Cardiac septum (tissue), 1 donor: ENCODE results near the gene PFKP. TPM values are rescaled to one million over a fixed set of nuclear protein-coding genes. Genes with fewer than 3 reads are reported as not detected.
"Not testable (repeated sequence)": the region's sequence is repeated elsewhere in the genome, so short reads cannot be mapped to it uniquely, and the experiment has no call there.

Experiments used
- DNase-seq: peaks from one replicate; pipeline ENCODE4 v3.0.0-alpha.2; 2020; ENCODE audit warnings: low spot score
- intact Hi-C: fragments of 100-400 bp; cut with DNase I; formaldehyde crosslinking; loops from one replicate; pipeline ENCODE4 v1.14.0; 2022
- total RNA-seq: library from RNA; stranded (reverse); fragmentation: NEBNext Ultra II Directional; extraction: Animal tissue kit (Norgen Biotek cat#: 25700); gene quantifications from one replicate; pipeline ENCODE4 v1.2.1, GENCODE V29; 2021
- donor health status: DM: no; HTN: no; CAD: no.

Gene PFKP
- total RNA-seq, 1 donor from 2014 or later, result 215 TPM

- intact Hi-C loops, result loop anchor here (2.0 to 10.0 kb wide), 3 partner anchors 19 to 211 kb away; no protein-coding TSS in a partner anchor
- peak; percentile 88 for DNase-seq
These were observed 21.7 kb upstream of the PFKP start for GRCh38 chr10:3045471-3046209.

GRCh38 chr10:3046210-3046779 lies 21.1 kb upstream of the PFKP start:
- no peak for DNase-seq
- intact Hi-C loops, result loop anchor here (2.0 to 10.0 kb wide), 2 partner anchors 19 to 211 kb away; no protein-coding TSS in a partner anchor

GRCh38 chr10:3046981-3047547 lies 20.3 kb upstream of the PFKP start:
- DNase-seq, result no peak

DNA sequence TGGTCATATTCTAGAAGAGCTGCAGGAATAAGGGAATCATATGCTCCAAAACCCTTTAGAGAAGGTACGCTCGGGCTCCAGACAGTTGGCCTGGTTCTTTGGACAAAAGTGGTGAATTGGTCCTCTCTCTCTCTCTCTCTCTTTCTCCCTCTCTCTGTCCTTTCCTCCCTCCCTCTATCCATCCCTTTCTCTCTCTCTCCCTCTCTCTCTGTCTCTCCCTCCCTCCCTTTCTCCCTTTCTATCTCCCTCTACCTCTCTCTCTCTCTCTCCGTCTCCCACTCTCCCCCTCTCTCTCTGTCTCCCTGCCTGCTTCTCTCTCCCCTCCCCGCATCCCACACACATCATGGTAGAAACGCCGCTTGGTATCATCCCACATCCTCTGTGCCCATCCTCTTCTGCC lies 19.8 kb upstream of the PFKP start:
- no peak for DNase-seq
- intact Hi-C loops, result loop anchor here (2.0 to 10.0 kb wide), 2 partner anchors 17 to 213 kb away; no protein-coding TSS in a partner anchor

More at GRCh38 chr10:3046981-3047547, 20.3 kb upstream of the PFKP start:
- intact Hi-C loops, result loop anchor here (2.0 to 10.0 kb wide), 2 partner anchors 18 to 212 kb away; no protein-coding TSS in a partner anchor

DNA sequence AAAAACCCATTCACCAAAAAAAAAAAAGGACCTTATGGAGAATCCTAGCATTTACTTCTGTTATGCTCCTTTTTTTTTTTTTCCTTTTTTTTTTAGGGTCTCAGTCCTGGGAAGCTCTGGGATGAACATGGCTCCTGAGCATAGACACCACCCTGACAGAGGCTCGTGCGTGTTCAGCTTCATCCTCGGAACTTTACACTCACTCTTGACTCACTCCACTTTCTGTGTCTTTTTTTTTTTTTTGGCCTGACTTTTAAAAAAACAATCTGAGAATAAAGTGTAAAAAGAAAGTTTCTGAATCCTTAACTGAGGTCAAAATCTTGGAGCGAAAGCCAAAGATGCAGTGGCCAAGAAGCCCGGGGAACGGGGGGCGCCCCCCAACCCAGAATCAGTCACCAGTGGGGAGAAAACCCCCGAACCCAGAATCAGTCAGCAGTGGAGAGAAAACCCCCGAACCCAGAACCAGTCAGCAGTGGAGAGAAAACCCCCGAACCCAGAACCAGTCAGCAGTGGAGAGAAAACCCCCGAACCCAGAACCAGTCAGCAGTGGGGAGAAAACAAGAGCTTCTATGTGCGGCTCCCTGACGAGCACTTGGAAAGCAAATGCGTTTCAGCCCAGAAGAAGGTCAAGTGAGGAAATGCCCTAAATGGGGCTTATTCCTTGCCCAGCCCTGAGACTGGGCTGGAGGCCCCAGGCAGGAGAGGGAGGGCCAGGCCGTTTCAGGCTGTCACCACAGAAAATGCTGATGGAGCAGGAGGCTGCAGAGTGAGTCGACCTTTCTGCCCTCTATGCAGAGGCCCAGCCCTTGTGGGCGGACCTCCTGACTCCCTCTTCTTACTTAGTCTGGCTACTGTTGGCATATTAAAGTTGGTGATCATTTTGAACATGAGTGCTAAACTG lies 19.0 kb upstream of the PFKP start:
- no peak for DNase-seq
- intact Hi-C loops, result loop anchor here (10.0 kb wide), 1 partner anchor 214 kb away; no protein-coding TSS in a partner anchor

DNA sequence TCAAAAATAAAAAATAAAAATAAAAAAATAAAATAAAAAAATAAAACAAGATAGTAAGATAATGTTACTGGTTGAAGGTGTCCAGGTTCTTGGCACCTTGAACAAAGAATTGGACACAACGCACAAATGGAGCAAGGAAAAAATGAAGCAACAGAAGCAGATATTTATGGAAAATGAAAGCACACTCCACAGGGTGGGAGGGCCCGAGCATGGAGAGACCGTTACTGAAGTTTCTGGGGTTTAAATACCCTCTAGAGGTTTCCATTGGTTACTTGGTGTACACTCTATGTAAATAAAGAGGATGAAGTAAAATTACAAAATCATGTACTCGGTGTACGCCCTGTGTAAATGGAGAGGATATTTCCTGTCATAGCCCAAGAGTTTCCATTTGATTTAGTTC lies 15.7 kb upstream of the PFKP start:
- intact Hi-C loops, result no loop called here
- no peak for DNase-seq

- intact Hi-C loops, result no loop called here
- no peak for DNase-seq
These were observed 14.2 kb upstream of the PFKP start for GRCh38 chr10:3053155-3053554.

DNA sequence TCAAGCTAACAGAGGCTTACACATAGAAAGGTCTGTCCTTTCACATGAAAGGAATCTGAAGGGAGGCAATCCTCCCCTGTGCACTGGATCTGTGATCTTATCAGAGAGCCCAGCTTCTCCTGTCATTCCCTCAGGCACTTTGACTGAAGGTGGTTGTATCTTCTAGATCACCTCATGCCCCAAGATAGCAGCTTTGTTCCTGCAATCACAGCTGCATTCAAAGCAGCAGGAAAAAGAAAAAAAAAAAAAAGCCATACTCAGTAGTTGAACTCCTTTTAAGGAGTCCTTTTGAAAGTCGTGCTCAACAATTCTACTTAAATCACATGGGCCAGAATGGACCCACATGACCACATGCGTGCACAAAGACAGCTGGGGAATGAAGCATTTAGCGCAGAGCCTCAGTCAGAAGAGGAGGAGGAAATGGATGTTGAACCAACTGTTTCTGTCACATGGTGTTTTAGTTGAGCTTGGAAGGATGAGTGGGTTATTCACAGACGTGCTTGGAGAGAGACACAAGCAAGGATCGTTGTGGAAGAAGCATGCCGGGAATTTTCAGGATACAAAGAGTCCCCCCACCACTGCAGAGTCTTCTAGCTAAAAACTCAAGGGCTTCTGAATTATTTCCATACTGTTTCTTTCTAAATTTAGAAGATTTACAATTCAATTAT lies 13.0 kb upstream of the PFKP start:
- no peak for DNase-seq
- intact Hi-C loops, result no loop called here

DNA sequence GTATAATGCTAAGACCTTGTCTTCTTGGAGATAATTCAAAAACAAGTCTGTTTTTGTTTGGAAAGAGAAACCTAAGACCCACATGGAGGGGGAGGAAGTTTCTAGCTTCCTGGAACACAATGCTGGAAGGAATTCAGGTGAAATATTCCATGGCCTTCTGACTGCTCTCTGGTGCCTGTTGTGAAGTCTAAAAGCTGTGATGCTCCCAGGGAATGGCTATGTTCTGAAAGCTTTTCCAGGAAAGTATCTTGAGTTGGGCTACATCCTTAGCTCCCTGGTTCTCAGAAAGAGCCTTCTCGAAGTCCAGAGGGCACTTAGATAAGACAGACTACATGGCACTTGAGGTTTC lies 12.5 kb upstream of the PFKP start:
- intact Hi-C loops, result no loop called here

DNA sequence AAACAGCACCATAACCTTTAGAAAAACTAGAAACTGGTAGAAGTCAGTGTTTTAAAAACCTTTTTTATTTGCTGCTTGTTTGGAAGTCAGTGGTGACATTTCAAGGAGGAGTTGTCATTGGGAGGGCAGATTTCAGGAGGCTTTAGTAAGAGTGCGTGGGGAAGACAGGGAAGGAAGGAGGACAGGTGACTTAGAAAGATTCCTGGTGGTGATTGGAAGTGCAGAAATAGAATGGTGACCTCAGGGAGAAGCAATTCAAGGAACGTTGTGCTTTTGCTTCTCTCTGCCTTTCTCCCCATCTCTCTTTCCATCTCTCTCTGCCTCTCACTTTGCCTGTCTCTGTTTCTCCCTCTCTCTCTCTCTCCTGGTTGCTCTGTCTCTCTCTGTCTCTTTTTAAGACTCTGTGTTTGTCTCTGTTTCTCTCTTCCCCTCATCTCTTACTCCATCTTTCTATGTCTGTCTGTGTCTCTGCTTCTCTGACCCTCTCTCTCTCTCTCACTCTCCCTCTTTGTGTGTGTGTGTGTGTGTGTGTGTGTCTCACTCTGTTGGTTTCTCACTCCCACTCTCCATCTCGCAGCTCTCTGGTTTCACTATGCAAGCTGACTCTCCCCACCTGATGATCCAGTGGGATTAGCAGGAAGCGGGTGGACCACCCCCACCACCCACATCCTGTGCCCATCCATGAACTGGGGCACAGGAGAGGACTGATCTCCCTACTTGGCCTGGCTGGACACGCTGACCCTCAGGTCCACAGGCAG lies 10.9 kb upstream of the PFKP start:
- DNase-seq, result no peak
- intact Hi-C loops, result no loop called here

More for the DNA sequence above, 12.5 kb upstream of the PFKP start:
- no peak for DNase-seq

DNA sequence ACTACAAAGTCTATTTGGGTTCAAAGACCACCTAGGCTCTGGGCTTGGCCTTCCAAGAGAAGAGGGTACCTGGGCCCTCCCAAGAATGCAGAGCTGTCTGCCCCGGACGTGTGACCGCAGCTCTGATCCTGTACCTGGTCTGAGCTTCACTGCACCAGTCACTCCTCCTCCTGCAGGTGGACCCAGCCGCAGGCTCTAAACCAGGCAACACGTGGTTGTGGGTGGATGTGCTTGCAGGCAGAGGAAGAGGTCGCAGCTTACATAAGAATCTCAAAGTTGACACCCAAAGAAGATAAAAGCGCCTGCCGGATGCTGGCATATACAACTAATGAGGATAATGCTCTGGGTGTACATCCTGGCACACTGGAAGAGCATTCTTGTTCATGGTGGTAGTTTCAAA lies 9.4 kb upstream of the PFKP start:
- intact Hi-C loops, result no loop called here
- DNase-seq, result no peak

- intact Hi-C loops, result no loop called here
- no peak for DNase-seq
These were observed 7.4 kb upstream of the PFKP start for GRCh38 chr10:3059974-3060373.

- DNase-seq, result no peak
- intact Hi-C loops, result no loop called here
These were observed 6.9 kb upstream of the PFKP start for GRCh38 chr10:3060481-3060889.

GRCh38 chr10:3061323-3061898 lies 5.9 kb upstream of the PFKP start:
- intact Hi-C loops, result not testable (repeated sequence)

GRCh38 chr10:3062502-3063186 lies 4.7 kb upstream of the PFKP start:
- DNase-seq, result no peak
- intact Hi-C loops, result no loop called here

More at GRCh38 chr10:3061323-3061898, 5.9 kb upstream of the PFKP start:
- not testable (repeated sequence) for DNase-seq

DNA sequence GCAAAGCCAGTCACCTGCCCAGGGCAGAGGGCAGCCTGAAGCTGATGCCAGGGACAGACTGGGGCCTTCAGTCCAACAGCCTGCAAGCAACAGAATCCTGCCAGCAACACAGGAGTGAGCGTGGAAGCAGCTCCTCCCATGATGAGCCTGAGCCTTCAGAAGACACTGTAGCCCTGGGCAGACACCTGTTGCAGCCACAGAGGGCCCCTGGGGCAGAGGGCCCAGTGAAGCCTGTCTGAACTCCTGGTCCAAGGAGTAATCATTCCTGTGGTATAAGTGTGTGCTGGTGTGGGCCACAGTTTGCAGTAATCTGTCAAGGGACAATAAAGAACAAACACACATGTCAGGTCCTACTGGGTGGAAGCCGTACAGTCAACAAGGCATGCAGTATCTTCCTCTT lies 2.9 kb upstream of the PFKP start:
- DNase-seq, result no peak
- intact Hi-C loops, result loop anchor here (2.0 kb wide), 1 partner anchor 18 kb away; no protein-coding TSS in a partner anchor

GRCh38 chr10:3065622-3066021 lies 1.7 kb upstream of the PFKP start:
- DNase-seq, result no peak

More at GRCh38 chr10:3065622-3066021, 1.7 kb upstream of the PFKP start:
- intact Hi-C loops, result loop anchor here (2.0 kb wide), 1 partner anchor 19 kb away; no protein-coding TSS in a partner anchor
